GM18870 (cell line): ENCODE data around the gene GTPBP4.

Source experiments
- ATAC-seq: cut with Tn5 transposase; IDR thresholded peaks from one replicate; pipeline ENCODE4 v1.9.1; 2021; ENCODE audit warnings: moderate library complexity; ENCODE audit not compliant: unreplicated experiment

Gene GTPBP4

GRCh38 chr10:966466-967235 lies 21.6 kb upstream of the GTPBP4 start:
- no peak for ATAC-seq

GRCh38 chr10:968546-969199 lies 19.6 kb upstream of the GTPBP4 start:
- no peak for ATAC-seq

GRCh38 chr10:969473-970150 lies 18.6 kb upstream of the GTPBP4 start:
- no peak for ATAC-seq

- no peak for ATAC-seq
Observed at GRCh38 chr10:970311-971149, 17.7 kb upstream of the GTPBP4 start.

GRCh38 chr10:971150-971542 lies 17.1 kb upstream of the GTPBP4 start:
- ATAC-seq: no peak

- no peak for ATAC-seq
Observed at GRCh38 chr10:971613-972012, 16.6 kb upstream of the GTPBP4 start.

- ATAC-seq: no peak
Observed at GRCh38 chr10:972763-973162, 15.5 kb upstream of the GTPBP4 start.

GRCh38 chr10:974038-974784 lies 14.0 kb upstream of the GTPBP4 start:
- ATAC-seq: no peak

- no peak for ATAC-seq
Observed at GRCh38 chr10:974785-975074, 13.5 kb upstream of the GTPBP4 start.

GRCh38 chr10:976316-976715 lies 11.9 kb upstream of the GTPBP4 start:
- ATAC-seq: no peak

- ATAC-seq: no peak
Observed at GRCh38 chr10:978826-979421, 9.3 kb upstream of the GTPBP4 start.

- ATAC-seq: no peak
Observed at GRCh38 chr10:980468-981093, 7.7 kb upstream of the GTPBP4 start.

- no peak for ATAC-seq
Observed at GRCh38 chr10:983401-983800, 4.8 kb upstream of the GTPBP4 start.

GRCh38 chr10:983971-984655 lies 4.1 kb upstream of the GTPBP4 start:
- no peak for ATAC-seq

GRCh38 chr10:985361-985760 lies 2.9 kb upstream of the GTPBP4 start:
- no peak for ATAC-seq

- ATAC-seq: no peak
Observed at GRCh38 chr10:986137-986825, 2.0 kb upstream of the GTPBP4 start.

GRCh38 chr10:986881-987619 lies 1.2 kb upstream of the GTPBP4 start:
- no peak for ATAC-seq

- ATAC-seq: no peak
Observed at GRCh38 chr10:987620-987869, 689 bp upstream of the GTPBP4 start.
